ENCODE results near the gene SURF2. TPM values are rescaled to one million over a fixed set of nuclear protein-coding genes. Genes with fewer than 3 reads are reported as not detected.
A peak's percentile ranks its signal among the peaks of the same experiment; 100 is the strongest.

Gene SURF2
- polyA plus RNA-seq, 3 donors = 17.5 to 24.7 (median 17.6) TPM

DNA sequence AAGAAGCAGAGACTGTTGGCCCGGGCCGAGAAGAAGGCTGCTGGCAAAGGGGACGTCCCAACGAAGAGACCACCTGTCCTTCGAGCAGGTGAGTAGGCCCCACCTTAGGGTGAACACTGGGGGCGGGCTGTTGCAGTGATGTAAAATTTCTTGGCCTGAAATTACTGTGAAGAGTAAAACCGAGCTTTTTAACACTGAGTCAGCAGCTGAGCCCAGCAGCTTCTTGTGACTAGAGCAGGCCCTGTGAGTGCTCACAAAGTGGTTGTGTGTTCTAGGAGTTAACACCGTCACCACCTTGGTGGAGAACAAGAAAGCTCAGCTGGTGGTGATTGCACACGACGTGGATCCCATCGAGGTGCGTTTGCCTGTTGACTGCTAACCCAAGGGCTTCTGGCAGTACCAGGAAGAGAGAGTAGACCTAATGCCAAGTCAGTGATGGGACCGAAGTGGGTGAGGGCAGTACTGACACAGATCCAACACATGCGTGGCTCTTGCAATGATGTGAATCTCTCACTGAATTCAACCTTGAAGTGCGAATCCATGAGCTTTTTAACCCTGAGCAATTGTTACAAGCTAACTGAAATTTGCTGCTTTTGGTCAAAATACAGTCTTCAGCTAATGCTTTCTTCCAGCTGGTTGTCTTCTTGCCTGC, 6.3 kb upstream of the SURF2 start:
- intact Hi-C loops (cut with micrococcal nuclease) = no loop called here
- H3K79me2 ChIP-seq (ENCODE audit: insufficient read depth, low read length) = peaks cover 46% of the 10 kb centered on the region

GRCh38 chr9:133351526-133351907, 4.8 kb upstream of the SURF2 start:
- no CpG with 5 or more reads among the region's 3 CpGs for WGBS (ENCODE audit: insufficient coverage)
- no peaks in the 10 kb centered on the region for H3K9me3 ChIP-seq (replicated peaks in 1 of 2; ENCODE audit: control insufficient read depth in 1 of 2, insufficient read depth in 1 of 2, low read length in 2 of 2)
- H3K9me3 Mint-ChIP-seq = peaks cover 0 to 6% (median 0%) of the 10 kb centered on the region in 7 donors
- intact Hi-C loops (cut with micrococcal nuclease) = no loop called here
- H3K36me3 ChIP-seq (replicated peaks in 1 of 2; ENCODE audit: control insufficient read depth in 1 of 2, insufficient read depth in 2 of 2, low read length in 2 of 2) = peaks cover 49 to 56% of the 10 kb centered on the region in 2 donors
- H4K20me1 ChIP-seq (ENCODE audit: insufficient read depth, low read length) = peaks cover 67% of the 10 kb centered on the region
- no peak overlapping the region for H3K9ac ChIP-seq (ENCODE audit: insufficient read depth, low read length, poor library complexity, severe bottlenecking)
- peaks cover 40% of the 10 kb centered on the region for H3K4me1 Mint-ChIP-seq
- no peak overlapping the region for H3K4me3 Mint-ChIP-seq
- H3K27ac Mint-ChIP-seq = peak overlapping the region in 1 of 7 donors; percentile 25
- H3K4me3 ChIP-seq (replicated peaks in 1 of 3; ENCODE audit: low read depth in 2 of 3, low read length in 3 of 3) = no peak overlapping the region
- TF ChIP-seq, protein P1, sequence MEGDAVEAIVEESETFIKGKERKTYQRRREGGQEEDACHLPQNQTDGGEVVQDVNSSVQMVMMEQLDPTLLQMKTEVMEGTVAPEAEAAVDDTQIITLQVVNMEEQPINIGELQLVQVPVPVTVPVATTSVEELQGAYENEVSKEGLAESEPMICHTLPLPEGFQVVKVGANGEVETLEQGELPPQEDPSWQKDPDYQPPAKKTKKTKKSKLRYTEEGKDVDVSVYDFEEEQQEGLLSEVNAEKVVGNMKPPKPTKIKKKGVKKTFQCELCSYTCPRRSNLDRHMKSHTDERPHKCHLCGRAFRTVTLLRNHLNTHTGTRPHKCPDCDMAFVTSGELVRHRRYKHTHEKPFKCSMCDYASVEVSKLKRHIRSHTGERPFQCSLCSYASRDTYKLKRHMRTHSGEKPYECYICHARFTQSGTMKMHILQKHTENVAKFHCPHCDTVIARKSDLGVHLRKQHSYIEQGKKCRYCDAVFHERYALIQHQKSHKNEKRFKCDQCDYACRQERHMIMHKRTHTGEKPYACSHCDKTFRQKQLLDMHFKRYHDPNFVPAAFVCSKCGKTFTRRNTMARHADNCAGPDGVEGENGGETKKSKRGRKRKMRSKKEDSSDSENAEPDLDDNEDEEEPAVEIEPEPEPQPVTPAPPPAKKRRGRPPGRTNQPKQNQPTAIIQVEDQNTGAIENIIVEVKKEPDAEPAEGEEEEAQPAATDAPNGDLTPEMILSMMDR (IDR thresholded peaks at IDR 0.05) = no peak
- H3K4me1 ChIP-seq (ENCODE audit: control insufficient read depth in 1 of 2, insufficient read depth in 2 of 2, low read length in 2 of 2) = peaks cover 34 to 43% of the 10 kb centered on the region in 2 donors
- H3K36me3 Mint-ChIP-seq = peaks cover 46 to 56% of the 10 kb centered on the region in 2 donors
- no peaks in the 10 kb centered on the region for H3K27me3 ChIP-seq (ENCODE audit: control insufficient read depth in 2 of 2, insufficient read depth in 2 of 2, low read length in 2 of 2)
- H3K79me2 ChIP-seq (ENCODE audit: insufficient read depth, low read length) = peaks cover 45% of the 10 kb centered on the region
- H3K27me3 Mint-ChIP-seq (ENCODE audit: low read depth in 3 of 3) = peaks cover 0 to 2% (median 0%) of the 10 kb centered on the region in 3 donors
- no peak overlapping the region for H3K27ac ChIP-seq (ENCODE audit: low read depth in 1 of 2, low read length in 2 of 2)
- no peak overlapping the region for H3K4me2 ChIP-seq (replicated peaks; ENCODE audit: extremely low read depth, low read length, poor library complexity, severe bottlenecking)
- H2AFZ ChIP-seq (ENCODE audit: insufficient read depth, low read depth, low read length, poor library complexity, severe bottlenecking) = no peak overlapping the region
- DNase-seq = no peak

More for the DNA sequence above, 6.3 kb upstream of the SURF2 start:
- Mint-ChIP-seq H3K27me3 (ENCODE audit: low read depth in 3 of 3) (peaks cover 0 to 2% (median 0%) of the 10 kb centered on the region in 3 donors), H3K4me3 (no peak overlapping the region), H3K27ac (peak overlapping the region in 4 of 7 donors; percentile 37 to 94 (median 47)), H3K4me1 (peaks cover 40% of the 10 kb centered on the region), H3K36me3 (peaks cover 57 to 70% of the 10 kb centered on the region in 2 donors), H3K9me3 (peaks cover 0 to 6% (median 0%) of the 10 kb centered on the region in 7 donors)
- 98% methylated on average over 15 of the region's 15 CpGs for WGBS (ENCODE audit: insufficient coverage)
- H3K27ac ChIP-seq (ENCODE audit: low read depth in 1 of 2, low read length in 2 of 2) = peak overlapping the region in 1 of 2 donors; percentile 98
- peaks cover 71% of the 10 kb centered on the region for H4K20me1 ChIP-seq (ENCODE audit: insufficient read depth, low read length)
- H3K9ac ChIP-seq (ENCODE audit: insufficient read depth, low read length, poor library complexity, severe bottlenecking) = peak overlapping the region; percentile 99
- peaks cover 63 to 71% of the 10 kb centered on the region in 2 donors for H3K36me3 ChIP-seq (replicated peaks in 1 of 2; ENCODE audit: control insufficient read depth in 1 of 2, insufficient read depth in 2 of 2, low read length in 2 of 2)
- TF ChIP-seq, protein P1 (IDR thresholded peaks at IDR 0.05) = no peak
- no peaks in the 10 kb centered on the region for H3K9me3 ChIP-seq (replicated peaks in 1 of 2; ENCODE audit: control insufficient read depth in 1 of 2, insufficient read depth in 1 of 2, low read length in 2 of 2)
- no peaks in the 10 kb centered on the region for H3K27me3 ChIP-seq (ENCODE audit: control insufficient read depth in 2 of 2, insufficient read depth in 2 of 2, low read length in 2 of 2)
- no peak overlapping the region for H3K4me3 ChIP-seq (replicated peaks in 1 of 3; ENCODE audit: low read depth in 2 of 3, low read length in 3 of 3)
- DNase-seq = no peak
- no peak overlapping the region for H2AFZ ChIP-seq (ENCODE audit: insufficient read depth, low read depth, low read length, poor library complexity, severe bottlenecking)
- no peak overlapping the region for H3K4me2 ChIP-seq (replicated peaks; ENCODE audit: extremely low read depth, low read length, poor library complexity, severe bottlenecking)
- H3K4me1 ChIP-seq (ENCODE audit: control insufficient read depth in 1 of 2, insufficient read depth in 2 of 2, low read length in 2 of 2) = peaks cover 30 to 38% of the 10 kb centered on the region in 2 donors
